Left cardiac atrium (tissue), 4 donors: ENCODE data around the gene L3MBTL4. TPM values are rescaled to one million over a fixed set of nuclear protein-coding genes. Genes with fewer than 3 reads are reported as not detected.
"Not testable (repeated sequence)": the region's sequence is repeated elsewhere in the genome, so short reads cannot be mapped to it uniquely, and the experiment has no call there.

ENCODE experiments used
- ATAC-seq, 2 donors: fragments of 200-7000 bp; cut with Tn5 transposase; one replicate each; pipeline ENCODE4 v1.9.1; 2020; ENCODE audit warnings: mild to moderate bottlenecking in 2 of 2, moderate library complexity in 2 of 2
- DNase-seq: peaks from one replicate; pipeline ENCODE4 v3.0.0-alpha.2; 2020
- intact Hi-C, 2 donors: fragments of 100-400 bp; cut with DNase I; formaldehyde crosslinking; loops; one replicate each; pipeline versions ENCODE4 v1.14.1 to v1.15.1; 2022 to 2023
- total RNA-seq, 2 donors: library from RNA; stranded (reverse); fragmentation: NEBNext Ultra II Directional; extraction: Animal tissue kit (Norgen Biotek cat#: 25700); gene quantifications; one replicate each; pipeline ENCODE4 v1.2.1, GENCODE V29; 2021
- donor health status: DM: no; HTN: yes; CAD: no.
- donor health status: DM: no; HTN: yes; CAD: no; lungs with severe emphysema.
- donor health status: DM: yes; HTN: yes; CAD: no.
- donor health status: Dilated cardiomyopathy.

The L3MBTL4 gene
- total RNA-seq, 2 donors from 2014 or later = 15.1 to 19.1 TPM

DNA sequence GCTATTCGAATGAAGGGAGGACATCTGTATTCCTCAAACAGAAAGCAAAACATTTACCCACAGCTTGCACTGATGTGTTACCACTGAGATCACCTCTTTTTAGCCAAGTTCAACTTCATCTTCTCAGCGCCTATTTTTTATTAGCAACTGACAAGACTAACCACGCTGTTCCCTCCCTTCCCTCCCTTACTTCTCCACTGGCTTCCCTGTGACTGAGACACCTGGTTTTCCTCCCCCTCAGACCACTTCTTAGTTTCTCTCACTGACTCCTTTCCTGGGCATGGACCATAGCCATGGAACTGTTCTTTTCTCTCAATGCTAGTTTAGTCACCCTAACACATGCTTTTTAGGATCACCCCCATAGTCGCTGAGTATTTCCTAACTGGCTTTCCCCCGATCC, 3.3 kb downstream of the L3MBTL4 start:
- ATAC-seq (no peak), DNase-seq (no peak)
- intact Hi-C loops = loop anchor here in 1 of 2 donors (10.0 kb wide), 1 partner anchor 537 kb away; no protein-coding TSS in a partner anchor

DNA sequence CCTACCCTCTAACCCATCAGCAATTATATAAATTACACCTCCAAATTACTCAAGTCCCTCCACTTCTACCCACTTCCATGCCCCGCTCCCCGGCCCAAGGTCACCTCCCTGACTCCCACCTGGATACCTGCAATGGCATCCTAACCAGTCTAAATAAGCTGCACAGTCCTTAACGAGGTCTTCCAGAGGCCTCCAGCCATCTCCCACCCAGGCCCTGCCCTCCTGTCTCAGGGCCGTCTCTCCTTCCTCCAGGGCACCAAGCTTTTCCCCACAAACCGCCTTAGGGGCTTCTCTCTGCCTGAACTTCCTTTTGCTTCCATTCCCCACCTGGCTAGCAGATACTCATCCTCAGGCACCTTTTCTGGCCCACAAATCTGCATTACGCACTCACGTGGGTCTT, 4.8 kb downstream of the L3MBTL4 start:
- DNase-seq (no peak), ATAC-seq (no peak)
- intact Hi-C loops = loop anchor here in 1 of 2 donors (10.0 kb wide), 2 partner anchors 155 to 535 kb away; no protein-coding TSS in a partner anchor

DNA sequence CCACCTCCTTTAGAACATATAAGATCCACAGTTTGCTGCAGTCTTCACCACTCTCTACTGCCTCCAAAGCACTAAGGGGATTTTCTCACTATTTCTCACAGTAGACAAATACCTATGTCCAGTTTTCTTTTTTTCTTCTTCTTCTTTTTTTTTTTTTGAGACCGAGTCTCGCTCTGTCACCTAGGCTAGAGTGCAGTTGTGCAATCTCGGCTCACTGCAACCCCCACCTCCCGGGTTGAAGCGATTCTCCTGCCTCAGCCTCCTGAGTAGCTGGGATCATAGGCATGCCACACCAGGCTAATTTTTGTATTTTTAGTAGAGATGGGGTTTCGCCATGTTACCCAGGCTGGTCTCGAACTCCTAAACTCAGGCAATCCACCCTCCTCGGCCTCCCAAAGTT, 6.2 kb downstream of the L3MBTL4 start:
- not testable (repeated sequence) for DNase-seq, ATAC-seq
- intact Hi-C loops = loop anchor here in 1 of 2 donors (10.0 kb wide), 1 partner anchor 154 kb away; no protein-coding TSS in a partner anchor

DNA sequence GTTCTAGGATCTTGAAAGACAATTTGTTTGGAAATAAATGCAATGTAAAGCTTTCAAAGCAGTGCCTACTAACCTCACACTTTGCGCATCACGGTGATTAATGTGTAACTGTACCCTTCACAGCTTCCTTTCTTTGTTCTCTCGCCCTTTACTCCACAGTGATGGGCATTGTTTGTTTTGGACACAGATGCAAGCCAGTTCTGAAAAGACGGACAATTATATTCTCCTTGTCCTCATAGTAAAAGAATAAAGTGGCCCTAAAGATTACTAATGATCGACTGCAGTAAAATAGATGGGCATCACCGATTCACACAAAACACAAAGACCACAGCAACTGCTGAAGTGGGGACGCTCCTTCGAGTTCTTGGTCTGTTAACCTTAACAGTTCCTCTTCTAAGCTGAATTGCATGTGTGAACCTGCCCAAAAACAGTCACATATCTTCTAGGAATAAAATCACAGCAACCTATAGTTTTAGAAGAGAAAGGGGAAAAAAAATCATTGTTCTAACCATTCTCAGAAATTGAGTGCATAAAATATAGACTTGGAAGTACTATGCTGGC, 7.7 kb downstream of the L3MBTL4 start:
- DNase-seq (no peak), ATAC-seq (no peak)
- intact Hi-C loops = loop anchor here in 1 of 2 donors (10.0 kb wide), 1 partner anchor 152 kb away; no protein-coding TSS in a partner anchor

DNA sequence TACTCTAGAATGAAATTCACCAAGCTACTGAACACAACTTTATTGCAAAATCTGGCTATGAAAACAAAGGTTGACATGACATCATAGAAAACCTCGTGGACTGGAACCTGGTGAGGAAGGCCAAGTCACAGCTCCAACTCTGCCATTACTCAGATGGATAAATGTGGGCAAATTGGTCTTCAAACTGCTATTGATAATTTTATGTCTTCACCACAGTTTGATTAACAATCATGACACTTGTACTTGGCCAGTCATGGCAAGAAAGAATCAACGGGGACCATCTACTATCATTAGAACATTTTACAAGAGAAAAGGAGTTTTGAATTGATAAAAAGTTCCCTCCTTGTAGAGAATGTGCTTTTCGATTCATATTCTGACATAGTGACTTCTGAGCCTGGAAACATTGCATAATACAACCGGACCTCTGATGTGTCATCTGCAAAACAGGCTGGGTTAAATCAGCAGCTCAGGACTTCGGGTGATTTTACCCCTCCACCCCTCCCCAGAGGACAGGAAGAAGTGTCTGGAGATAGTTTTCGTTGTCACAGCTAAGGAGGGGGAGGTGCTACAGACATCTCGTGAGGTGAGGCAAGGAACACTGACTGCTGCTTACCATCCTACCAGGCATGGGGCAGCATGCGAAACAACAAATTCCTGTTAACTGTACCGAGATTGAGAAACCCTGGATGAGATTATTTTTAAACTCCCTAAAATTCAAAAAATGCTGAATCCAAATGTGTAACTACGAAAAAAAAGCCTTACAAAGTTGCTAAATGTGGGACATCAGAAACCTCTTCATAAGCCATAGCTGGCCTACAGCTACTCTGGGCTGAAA, 8.4 kb downstream of the L3MBTL4 start:
- peak; percentile 34 to 77 for ATAC-seq
- intact Hi-C loops = loop anchor here in 1 of 2 donors (10.0 kb wide), 1 partner anchor 151 kb away; no protein-coding TSS in a partner anchor
- peak; percentile 27 for DNase-seq

DNA sequence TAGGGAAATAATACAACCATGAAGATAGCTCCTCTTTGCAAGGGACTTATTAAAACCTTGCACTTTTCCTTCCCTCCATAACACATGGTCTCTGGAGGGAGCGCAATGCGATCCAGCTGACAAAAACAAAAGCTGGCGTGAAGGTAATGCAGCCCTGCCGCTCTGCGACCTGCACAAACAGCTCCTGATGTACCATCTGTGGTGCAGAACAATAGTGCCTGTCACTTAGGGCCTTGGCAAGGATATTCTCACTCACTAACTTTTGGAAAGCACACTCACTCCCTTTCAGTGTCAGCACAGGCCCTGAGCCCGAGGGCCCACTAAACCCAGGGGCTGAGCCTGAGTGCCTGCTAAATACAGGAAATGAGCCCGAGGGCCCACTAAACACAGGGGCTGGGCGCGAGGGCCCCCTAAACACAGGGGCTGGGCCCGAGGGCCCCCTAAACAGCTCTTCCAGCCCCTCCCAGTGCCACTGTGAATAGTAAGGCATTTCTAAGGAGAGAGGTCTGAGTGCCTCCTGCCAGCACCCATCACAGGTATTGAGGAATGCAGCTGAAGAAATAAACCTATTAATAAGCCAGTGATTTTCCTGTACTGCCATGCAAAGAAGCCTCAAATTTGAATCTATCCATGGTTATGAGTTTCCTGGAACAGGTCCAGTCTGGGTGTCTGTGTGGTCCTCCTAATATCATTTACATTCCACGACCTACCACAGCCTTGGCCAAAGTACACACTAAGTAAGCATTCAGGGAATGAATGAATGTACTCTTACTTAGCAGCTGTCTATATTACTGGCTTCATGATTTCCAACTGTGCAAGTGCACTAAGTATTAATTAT, 9.3 kb downstream of the L3MBTL4 start:
- intact Hi-C loops = loop anchor here in 1 of 2 donors (10.0 kb wide), 1 partner anchor 151 kb away; no protein-coding TSS in a partner anchor
- no peak for DNase-seq
- no peak for ATAC-seq

DNA sequence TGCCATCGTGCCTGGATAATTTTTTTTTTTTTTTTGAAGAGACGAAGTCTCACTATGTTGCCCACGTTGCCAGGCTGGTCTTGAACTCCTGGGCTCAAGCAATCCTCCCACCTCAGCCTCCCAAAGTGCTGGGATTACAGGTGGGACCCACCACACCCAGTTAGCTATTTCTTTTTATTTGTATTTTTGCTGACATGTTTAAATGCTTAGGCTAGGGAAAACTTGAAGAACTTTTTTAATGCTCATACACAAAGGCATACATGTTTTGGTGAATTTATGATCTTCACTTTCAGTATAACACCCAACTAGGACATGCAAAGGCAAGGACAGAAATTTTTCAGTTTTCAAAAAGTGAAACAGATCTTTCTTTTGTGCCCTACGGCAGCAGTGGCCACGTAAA, 9.9 kb downstream of the L3MBTL4 start:
- no peak for ATAC-seq
- intact Hi-C loops = loop anchor here in 1 of 2 donors (10.0 kb wide), 1 partner anchor 150 kb away; no protein-coding TSS in a partner anchor
- no peak for DNase-seq

DNA sequence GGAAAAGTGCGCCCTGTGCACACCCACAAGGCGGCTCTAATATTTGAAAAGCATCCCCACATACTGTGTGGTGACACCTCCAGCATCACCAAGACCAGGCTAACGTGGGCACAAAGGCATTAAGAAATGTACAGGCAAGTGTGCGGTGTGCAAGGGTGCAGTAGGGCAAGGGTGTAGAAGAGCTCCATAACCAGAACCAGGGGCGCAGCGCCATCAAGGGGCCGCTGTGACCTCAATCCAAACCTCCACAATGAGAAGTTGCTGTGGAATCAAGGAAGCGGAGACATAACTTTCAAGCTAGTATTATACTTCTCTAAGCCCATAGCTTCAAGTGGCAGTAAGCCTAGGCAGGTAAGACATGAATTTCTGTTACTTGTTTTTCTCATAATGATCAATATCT, 13.0 kb downstream of the L3MBTL4 start:
- ATAC-seq = peak; percentile 25 to 41
- no peak for DNase-seq
- intact Hi-C loops = loop anchor here in 1 of 2 donors (10.0 kb wide), 1 partner anchor 147 kb away; no protein-coding TSS in a partner anchor

DNA sequence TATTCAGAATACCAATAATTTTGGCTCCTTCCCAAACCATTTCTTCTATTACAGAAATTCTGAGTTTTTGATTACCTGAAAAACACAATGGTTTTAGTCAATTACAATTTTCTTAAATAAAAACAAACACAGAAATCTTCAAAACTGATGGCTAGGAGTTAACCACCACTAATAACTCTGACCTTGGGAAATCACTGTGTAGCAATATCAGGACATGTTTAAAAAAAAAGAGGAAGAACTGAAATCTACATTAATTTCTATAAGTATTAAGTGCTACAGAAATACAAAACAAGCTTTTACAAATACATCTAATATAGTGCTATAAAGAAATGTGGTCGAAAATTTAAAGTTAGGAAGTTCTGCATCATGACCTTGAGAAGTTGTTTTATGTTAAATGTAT, 14.9 kb downstream of the L3MBTL4 start:
- intact Hi-C loops = loop anchor here in 1 of 2 donors (10.0 kb wide), 1 partner anchor 145 kb away; no protein-coding TSS in a partner anchor
- ATAC-seq (no peak), DNase-seq (no peak)

DNA sequence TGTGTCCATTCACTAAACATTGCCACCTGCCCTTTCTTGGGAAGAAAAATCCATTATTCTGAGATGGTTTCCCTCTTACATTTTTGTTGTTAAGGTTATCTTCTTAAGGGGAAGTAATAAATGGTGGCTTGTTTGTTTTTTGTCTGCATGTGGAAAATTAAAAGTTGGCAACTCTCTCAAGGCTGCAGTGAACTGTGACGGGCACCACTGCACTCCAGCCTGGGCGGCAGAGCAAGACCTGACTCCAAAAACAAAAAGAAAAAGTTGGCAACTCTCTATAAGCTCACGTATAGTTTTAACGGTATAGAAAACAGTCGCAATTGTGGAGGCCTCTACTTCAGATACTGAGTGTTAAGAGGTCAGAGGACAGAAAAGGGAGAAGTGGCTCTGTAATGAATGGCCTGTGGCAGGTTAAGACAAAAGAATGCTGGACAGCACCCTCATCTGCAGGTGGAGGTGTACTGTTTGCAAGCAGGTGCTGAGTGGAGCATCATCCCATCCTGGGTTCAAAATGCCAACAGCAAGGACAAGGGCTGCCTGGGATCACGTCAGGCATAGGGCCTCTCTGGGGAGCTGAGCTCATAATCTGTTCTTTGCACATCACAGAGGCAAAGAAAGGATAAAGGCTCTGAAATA, 16.7 kb downstream of the L3MBTL4 start:
- intact Hi-C loops = no loop called here
- DNase-seq (no peak), ATAC-seq (no peak)

DNA sequence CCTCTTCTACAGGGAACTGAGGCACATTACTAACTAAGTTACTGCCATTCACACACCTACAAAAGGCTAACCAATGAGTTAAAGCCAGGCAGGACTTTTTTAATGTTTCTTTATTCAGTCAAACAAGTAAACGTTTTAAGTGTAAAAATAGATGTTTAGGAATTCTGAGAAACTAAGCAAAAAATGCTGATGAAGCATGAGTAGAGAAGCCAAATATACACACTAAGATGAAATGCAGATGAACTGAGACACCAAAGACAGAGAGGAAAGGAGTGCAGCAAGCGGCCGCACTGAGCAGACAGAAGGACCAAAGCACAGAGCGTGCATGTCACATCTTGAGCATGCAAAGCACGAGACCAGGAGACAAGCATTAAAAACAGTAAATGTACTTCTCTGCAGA, 17.9 kb downstream of the L3MBTL4 start:
- ATAC-seq (no peak), DNase-seq (no peak)
- intact Hi-C loops = no loop called here

DNA sequence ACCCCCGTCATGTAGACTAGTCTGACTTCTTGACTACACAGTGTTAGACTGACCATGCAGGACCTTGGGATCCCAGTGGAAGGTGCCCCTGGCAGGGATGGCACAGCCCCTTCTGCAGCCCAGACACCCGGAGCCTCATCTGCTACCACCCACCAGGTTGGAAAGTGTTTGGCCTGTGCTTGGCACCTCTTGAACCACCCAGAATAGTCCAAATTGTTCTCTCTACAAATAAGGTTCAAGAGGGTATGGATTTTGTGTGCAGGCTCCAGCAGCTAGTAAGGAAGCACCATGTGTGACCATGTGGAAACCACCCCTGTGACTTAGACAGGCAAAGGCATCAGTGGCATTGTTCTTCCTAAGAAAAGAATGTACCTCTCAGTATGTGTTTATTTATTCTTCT, 18.4 kb downstream of the L3MBTL4 start:
- no peak for DNase-seq
- ATAC-seq = no peak
- intact Hi-C loops = no loop called here

DNA sequence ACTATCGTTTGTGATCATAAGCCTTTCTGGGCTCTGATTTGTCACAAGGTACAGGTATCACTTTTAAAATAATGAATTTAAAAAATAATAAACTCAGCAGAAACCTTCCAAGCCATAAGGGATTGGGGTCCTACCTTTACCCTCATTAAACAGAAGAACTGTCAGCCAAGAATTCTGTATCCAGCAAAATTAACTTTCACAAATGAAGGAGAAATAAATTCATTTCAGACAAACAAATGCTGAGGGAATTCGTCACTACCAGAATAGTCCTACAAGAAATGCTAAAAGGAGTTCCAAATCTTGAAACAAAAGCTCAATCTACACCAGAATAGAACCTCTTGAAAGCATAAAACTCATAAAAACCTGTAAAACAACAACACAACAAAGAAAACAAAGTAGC, 25.7 kb downstream of the L3MBTL4 start:
- no peak for ATAC-seq

DNA sequence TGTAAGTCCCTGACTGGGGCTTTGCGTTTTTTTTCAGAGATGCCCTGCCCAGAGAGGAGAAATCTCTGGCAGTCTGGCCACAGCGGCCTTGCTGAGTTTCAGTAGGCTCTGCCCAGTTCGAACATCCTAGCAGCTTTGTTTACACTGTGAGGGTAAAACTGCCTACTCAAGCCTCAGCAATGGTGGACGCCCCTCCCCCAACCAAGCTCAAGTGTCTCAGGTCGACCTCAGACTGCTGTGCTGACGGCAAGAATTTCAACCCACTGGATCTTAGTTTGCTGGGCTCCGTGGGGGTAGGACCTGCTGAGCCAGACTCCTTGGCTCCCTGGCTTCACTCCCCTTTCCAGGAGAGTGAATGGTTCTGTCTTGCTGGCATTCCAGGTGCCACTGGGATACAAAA, 31.7 kb downstream of the L3MBTL4 start:
- DNase-seq (no peak), ATAC-seq (no peak)
- intact Hi-C loops = no loop called here

More for the DNA sequence above, 25.7 kb downstream of the L3MBTL4 start:
- DNase-seq = no peak
- intact Hi-C loops = no loop called here

DNA sequence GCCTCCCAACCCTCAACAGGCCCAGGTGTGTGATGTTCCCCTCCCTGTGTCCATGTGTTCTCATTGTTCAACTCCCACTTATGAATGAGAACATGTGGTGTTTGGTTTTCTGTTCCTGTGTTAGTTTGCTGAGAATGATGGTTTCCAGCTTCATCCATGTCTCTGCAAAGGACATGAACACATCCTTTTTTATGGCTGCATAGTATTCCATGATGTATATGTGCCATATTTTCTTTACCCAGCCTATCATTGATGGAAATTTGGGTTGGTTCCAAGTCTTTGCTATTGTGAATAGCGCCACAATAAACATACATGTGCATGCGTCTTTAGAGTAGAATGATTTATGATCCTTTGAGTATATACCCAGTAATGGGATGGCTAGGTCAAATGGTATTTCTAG, 37.2 kb downstream of the L3MBTL4 start:
- DNase-seq, ATAC-seq, intact Hi-C loops: not testable (repeated sequence)

DNA sequence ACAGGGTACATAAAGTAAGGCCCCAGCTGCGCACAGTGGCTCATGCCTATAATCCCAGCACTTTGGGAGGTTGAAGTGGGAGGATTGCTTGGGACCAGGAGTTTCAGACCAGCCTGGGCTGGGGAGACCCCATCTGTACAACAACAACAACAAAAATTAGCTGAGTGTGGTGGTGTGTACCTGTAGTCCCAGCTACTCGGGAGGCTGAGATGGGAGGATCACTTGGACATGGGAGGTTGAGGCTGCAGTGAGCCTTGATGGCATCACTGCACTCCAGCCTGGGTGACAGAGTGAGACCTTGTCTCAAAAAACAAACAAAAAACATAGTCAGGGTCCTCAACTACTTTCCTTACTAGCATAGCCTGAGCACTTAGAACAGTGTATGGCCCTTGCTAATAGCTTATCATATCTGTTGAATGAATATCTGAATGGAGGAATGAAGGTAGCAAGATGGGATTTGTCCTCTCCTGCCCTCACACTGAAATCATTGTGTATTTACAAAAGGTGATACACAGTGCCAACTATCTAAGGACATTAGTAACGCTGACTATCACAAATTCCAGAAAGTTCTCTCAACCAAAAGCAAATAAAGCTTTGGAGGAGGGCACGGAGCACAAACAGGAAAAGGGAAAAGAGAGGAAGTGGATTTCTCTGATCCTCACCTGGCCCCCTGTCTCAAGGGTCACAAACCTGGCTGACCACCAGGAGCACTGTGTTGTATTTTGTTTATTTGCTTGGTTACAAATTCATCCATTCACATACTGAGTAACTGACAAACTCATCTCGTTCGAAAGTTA, 38.1 kb downstream of the L3MBTL4 start:
- intact Hi-C loops = no loop called here
- no peak for ATAC-seq
- no peak for DNase-seq

DNA sequence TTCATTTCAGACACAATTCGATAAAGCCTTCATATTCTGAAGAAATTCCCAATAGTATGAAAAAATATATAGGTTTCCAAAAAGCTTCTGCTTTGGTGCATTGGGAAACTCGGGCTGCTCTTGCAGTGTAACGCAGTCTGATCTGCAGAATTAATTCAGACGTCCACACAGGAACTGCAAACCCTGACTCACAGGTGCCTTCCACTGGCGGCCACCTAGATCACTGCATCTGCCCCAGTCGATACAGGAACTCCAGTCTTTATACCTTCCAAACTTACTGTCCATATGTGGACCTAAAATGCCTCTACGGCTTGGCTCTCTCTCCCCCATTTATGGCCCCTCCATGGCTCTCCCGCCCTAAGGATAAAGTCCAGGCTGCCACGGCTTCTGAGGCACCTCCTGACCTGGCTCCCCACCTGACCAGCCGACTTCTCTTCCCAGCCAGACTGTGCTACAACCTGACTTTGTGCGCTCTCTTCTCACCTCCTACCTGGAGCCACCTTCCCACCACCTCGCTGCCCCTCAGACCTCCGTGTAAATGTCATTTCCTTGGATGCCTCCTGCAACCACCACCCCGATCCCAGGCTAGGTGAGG, 39.7 kb downstream of the L3MBTL4 start:
- DNase-seq (no peak), ATAC-seq (no peak)
- intact Hi-C loops = no loop called here

DNA sequence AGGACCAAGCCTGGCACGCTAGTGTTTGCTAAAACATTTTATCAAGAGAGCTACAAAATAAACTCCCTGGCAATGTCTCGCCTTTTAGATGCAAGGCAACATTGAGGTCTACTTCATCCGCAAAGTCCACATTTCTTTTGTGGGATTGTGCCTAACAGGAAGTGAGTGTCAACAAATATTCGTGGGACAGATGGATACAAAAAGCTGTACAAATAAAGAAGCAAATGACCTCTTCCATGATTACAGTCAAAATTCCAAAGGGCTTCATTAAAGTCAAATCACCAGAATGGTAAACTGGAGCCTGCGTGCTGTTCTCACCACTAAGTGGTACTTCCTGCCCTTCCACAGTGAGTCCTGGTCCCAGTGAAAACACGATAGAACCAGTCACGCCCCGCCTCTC, 40.4 kb downstream of the L3MBTL4 start:
- ATAC-seq (no peak), DNase-seq (no peak)
- intact Hi-C loops = no loop called here
